Upper lobe of left lung (tissue), 6 donors: ENCODE measurements around the gene EGFR. TPM values are rescaled to one million over a fixed set of nuclear protein-coding genes. Genes with fewer than 3 reads are reported as not detected.
A peak's percentile ranks its signal among the peaks of the same experiment; 100 is the strongest.

Experiments used
- ATAC-seq, 2 donors: fragments of 200-7000 bp; cut with Tn5 transposase; one replicate each; pipeline ENCODE4 v1.9.1; 2022; ENCODE audit warnings: mild to moderate bottlenecking in 2 of 2, moderate library complexity in 2 of 2; ENCODE audit not compliant: low FRiP score in 2 of 2
- DNase-seq, 2 donors: peaks; one replicate each; pipeline ENCODE4 v3.0.0-alpha.2; 2019 to 2020
- H3K27ac ChIP-seq, 4 donors: fragments of 200-600 bp; sonication (generic); one replicate each; pipeline ENCODE4 v1.5.1; 2016 to 2019
- H3K27me3 ChIP-seq, 4 donors: fragments of 200-600 bp; sonication (generic); one replicate each; pipeline ENCODE4 v1.5.1; 2017 to 2019
- H3K36me3 ChIP-seq, 4 donors: fragments of 200-600 bp; sonication (generic); one replicate each; pipeline ENCODE4 v1.5.1; 2016 to 2019
- H3K4me1 ChIP-seq, 4 donors: fragments of 200-600 bp; sonication (generic); one replicate each; pipeline ENCODE4 v1.5.1; 2018 to 2019
- H3K4me3 ChIP-seq, 4 donors: fragments of 200-600 bp; sonication (generic); one replicate each; pipeline ENCODE4 v1.5.1; 2017 to 2019; ENCODE audit warnings: mild to moderate bottlenecking in 2 of 4, moderate library complexity in 1 of 4
- H3K9me3 ChIP-seq, 4 donors: fragments of 200-600 bp; sonication (generic); one replicate each; pipeline ENCODE4 v1.5.1; 2018 to 2019
- CTCF ChIP-seq, 6 experiments: fragments of 450-650 bp in 4 of 6; fragments of 200-600 bp in 2 of 6; sonication (generic) in 2 of 6; IDR thresholded peaks; one replicate each; pipeline ENCODE4 v1.5.1; 2016 to 2019; ENCODE audit warnings: antibody characterized with exemption in 6 of 6
- EP300 ChIP-seq, 4 donors: sonication (generic); formaldehyde crosslinking; IDR thresholded peaks; one replicate each; pipeline ENCODE4 v1.5.1; 2017; ENCODE audit warnings: antibody characterized with exemption in 4 of 4, control low read depth in 2 of 4
- POLR2A ChIP-seq, 4 donors: fragments of 450-650 bp; IDR thresholded peaks; one replicate each; pipeline ENCODE4 v1.5.1; 2016 to 2017; ENCODE audit warnings: antibody characterized with exemption in 4 of 4, mild to moderate bottlenecking in 2 of 4
- POLR2AphosphoS5 ChIP-seq, 2 donors: sonication (generic); formaldehyde crosslinking; IDR thresholded peaks; one replicate each; pipeline ENCODE4 v1.5.1; 2017; ENCODE audit warnings: antibody characterized with exemption in 2 of 2
- WGBS, 2 donors: methylation state at CpG; one replicate each; pipeline ENCODE4 v1.1.5; 2017 to 2018; 5-methylcytosine and 5-hydroxymethylcytosine counted together
- total RNA-seq, 6 donors: library from RNA; depleted of rRNA in 4 of 6; stranded (reverse); fragments of >200 nt in 4 of 6; gene quantifications; one replicate each; pipeline versions ENCODE4 v1.1.0 to v1.2.1, GENCODE V29; 2016 to 2021
- donor health status: DM: no; HTN: no; CAD: no; lungs with moderate emphysema.
- donor health status: DM: no; HTN: yes; CAD: no; lungs with severe emphysema.

EGFR gene
- total RNA-seq, 6 donors from 2014 or later = 58.7 to 110 (median 93.2) TPM

DNA sequence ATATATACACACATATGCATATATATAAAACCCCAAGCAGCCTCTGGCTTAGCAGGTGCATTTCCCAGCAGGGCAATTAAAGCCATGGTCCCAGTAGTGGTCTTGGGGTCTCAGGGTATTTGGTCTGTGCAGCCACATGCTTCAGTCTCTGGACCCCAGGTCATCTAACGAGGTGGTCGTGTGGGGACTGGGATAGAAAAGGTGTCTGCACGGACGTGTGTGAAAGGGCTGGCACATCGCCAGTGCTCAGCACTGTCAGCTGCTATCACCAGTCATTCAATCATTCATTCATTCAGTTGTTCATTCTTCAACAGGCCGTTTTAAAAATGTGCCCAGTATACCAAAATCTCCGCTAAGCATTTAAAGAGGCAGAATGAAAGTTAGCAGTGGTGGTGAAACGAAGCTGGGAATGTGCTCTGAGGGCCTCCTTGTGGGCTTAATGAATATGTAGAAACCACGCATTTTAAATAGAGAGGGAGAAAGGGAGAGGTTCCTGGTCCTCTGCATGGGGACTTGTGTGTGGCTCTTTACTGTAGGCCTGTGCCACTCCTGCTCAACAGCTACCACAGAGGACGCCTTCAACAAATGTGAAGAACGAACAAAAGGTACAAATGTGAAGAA lies 170.4 kb downstream of the EGFR start:
- Histone ChIP-seq H3K4me3 (no peak overlapping the region), H3K4me1 (peaks cover 31 to 49% (median 40%) of the 10 kb centered on the region in 4 donors), H3K27me3 (no peaks in the 10 kb centered on the region), H3K36me3 (peaks cover 3 to 45% (median 13%) of the 10 kb centered on the region in 4 donors), H3K9me3 (no peaks in the 10 kb centered on the region), H3K27ac (peak overlapping the region in 2 of 4 donors; percentile 61 to 81)
- TF ChIP-seq POLR2AphosphoS5 (IDR thresholded peaks at IDR 0.05) (no peak), EP300 (IDR thresholded peaks at IDR 0.05) (no peak), CTCF (IDR thresholded peaks at IDR 0.05) (no peak), POLR2A (IDR thresholded peaks at IDR 0.05) (no peak)
- DNase-seq (no peak), ATAC-seq (no peak)
- WGBS, 2 donors = 72 to 75% methylated on average over 10 to 11 of the region's 11 CpGs

DNA sequence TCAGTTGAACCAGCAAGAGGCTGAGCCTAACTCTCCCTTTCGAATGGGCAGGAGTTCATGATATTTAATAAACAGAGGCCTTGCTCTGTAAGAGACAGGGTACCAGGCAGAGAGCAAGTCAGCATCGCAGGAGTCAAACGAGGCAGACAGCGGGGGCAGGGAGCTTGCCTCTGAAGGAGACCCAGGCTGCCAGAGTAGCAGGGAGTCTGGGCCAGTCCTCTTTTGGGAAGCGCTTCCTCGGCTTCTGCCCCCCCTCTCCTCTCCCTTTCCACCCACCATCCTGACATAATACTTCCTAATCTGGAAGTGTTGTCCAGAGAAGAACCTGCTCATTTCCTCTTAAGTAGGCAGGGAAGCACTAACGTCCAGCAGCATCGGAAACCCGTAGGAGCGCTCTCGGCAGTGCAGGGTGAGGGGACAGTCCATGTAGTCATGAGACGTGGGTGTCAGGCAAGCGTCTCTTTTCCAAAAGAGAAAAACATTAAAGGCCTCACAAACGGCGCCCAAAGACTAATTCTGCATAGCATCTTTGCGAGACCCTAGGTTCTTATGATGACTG lies 171.1 kb downstream of the EGFR start:
- Histone ChIP-seq H3K27ac (peak overlapping the region in 2 of 4 donors; percentile 52 to 81), H3K27me3 (no peaks in the 10 kb centered on the region), H3K4me1 (peaks cover 35 to 52% (median 42%) of the 10 kb centered on the region in 4 donors), H3K36me3 (peaks cover 3 to 39% (median 12%) of the 10 kb centered on the region in 4 donors), H3K9me3 (no peaks in the 10 kb centered on the region), H3K4me3 (no peak overlapping the region)
- DNase-seq (no peak), ATAC-seq (no peak)
- TF ChIP-seq POLR2AphosphoS5 (IDR thresholded peaks at IDR 0.05) (peak; percentile 38 to 40), POLR2A (IDR thresholded peaks at IDR 0.05) (no peak)
- 70 to 73% methylated on average over 16 of the region's 16 CpGs for WGBS, 2 donors

GRCh38 chr7:55190511-55191160 lies 171.8 kb downstream of the EGFR start:
- Histone ChIP-seq H3K4me1 (peaks cover 35 to 56% (median 42%) of the 10 kb centered on the region in 4 donors), H3K9me3 (no peaks in the 10 kb centered on the region), H3K27me3 (no peaks in the 10 kb centered on the region), H3K27ac (peak overlapping the region in 1 of 4 donors; percentile 52), H3K36me3 (peaks cover 3 to 35% (median 7%) of the 10 kb centered on the region in 4 donors), H3K4me3 (no peak overlapping the region)
- DNase-seq (no peak), ATAC-seq (no peak)
- 89 to 93% methylated on average over 7 of the region's 7 CpGs for WGBS, 2 donors
- TF ChIP-seq POLR2A (IDR thresholded peaks at IDR 0.05) (no peak), POLR2AphosphoS5 (IDR thresholded peaks at IDR 0.05) (no peak), CTCF (IDR thresholded peaks at IDR 0.05) (no peak), EP300 (IDR thresholded peaks at IDR 0.05) (no peak)

DNA sequence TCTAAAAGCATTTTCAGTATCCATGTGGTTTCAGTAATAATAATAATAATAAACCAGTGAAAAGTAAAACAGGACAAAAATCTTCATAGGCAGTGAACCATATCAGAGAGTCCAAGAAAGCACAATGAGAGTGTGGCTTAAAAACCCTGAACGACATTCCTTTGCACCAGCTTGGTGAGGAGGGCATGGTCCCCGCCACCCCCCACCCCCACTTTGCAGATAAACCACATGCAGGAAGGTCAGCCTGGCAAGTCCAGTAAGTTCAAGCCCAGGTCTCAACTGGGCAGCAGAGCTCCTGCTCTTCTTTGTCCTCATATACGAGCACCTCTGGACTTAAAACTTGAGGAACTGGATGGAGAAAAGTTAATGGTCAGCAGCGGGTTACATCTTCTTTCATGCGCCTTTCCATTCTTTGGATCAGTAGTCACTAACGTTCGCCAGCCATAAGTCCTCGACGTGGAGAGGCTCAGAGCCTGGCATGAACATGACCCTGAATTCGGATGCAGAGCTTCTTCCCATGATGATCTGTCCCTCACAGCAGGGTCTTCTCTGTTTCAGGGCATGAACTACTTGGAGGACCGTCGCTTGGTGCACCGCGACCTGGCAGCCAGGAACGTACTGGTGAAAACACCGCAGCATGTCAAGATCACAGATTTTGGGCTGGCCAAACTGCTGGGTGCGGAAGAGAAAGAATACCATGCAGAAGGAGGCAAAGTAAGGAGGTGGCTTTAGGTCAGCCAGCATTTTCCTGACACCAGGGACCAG lies 172.5 kb downstream of the EGFR start:
- H3K9me3 ChIP-seq = no peaks in the 10 kb centered on the region
- WGBS, 2 donors = 91 to 92% methylated on average over 17 of the region's 17 CpGs
- H3K36me3 ChIP-seq = peaks cover under 1 to 29% (median 4%) of the 10 kb centered on the region in 4 donors
- no peak for DNase-seq
- H3K4me1 ChIP-seq = peaks cover 35 to 56% (median 42%) of the 10 kb centered on the region in 4 donors
- peak overlapping the region in 3 of 4 donors; percentile 67 to 84 (median 73) for H3K27ac ChIP-seq
- ATAC-seq = no peak
- no peak overlapping the region for H3K4me3 ChIP-seq
- TF ChIP-seq EP300 (IDR thresholded peaks at IDR 0.05) (no peak), POLR2A (IDR thresholded peaks at IDR 0.05) (no peak), POLR2AphosphoS5 (IDR thresholded peaks at IDR 0.05) (no peak), CTCF (IDR thresholded peaks at IDR 0.05) (no peak)
- H3K27me3 ChIP-seq = no peaks in the 10 kb centered on the region
